K562 (cell line): ENCODE results near the gene SLC2A4. TPM values are rescaled to one million over a fixed set of nuclear protein-coding genes. Genes with fewer than 3 reads are reported as not detected.

Experiments
- CBFA2T3 ChIP-seq: fragments of 450-650 bp; IDR thresholded peaks from 2 replicates; pipeline ENCODE4 v1.6.1; 2017
- DACH1 ChIP-seq: fragments of 450-650 bp; IDR thresholded peaks from 2 replicates; pipeline ENCODE4 v1.6.1; 2018; ENCODE audit not compliant: partially characterized antibody
- EGR1 ChIP-seq: fragments of 450-650 bp; conservative IDR thresholded peaks from 2 replicates; pipeline ENCODE4 v1.6.1; 2017; ENCODE audit warnings: mild to moderate bottlenecking
- POLR2H ChIP-seq: IDR thresholded peaks from 2 replicates; pipeline ENCODE4 v1.6.1; 2016; ENCODE audit warnings: missing genetic modification characterization, low read depth, mild to moderate bottlenecking, control low read depth, missing compliant biosample characterization, moderate library complexity
- RAD21 ChIP-seq, 2 experiments: fragments of 250-450 bp in 1 of 2; fragments of 450-650 bp in 1 of 2; sonication (Bioruptor Pico) in 1 of 2; formaldehyde crosslinking in 1 of 2; IDR thresholded peaks in 1 of 2; conservative IDR thresholded peaks in 1 of 2; 2 replicates each; pipeline versions ENCODE4 v1.4.0 to v1.8.0; 2020 to 2022; ENCODE audit warnings: mild to moderate bottlenecking in 2 of 2, moderate library complexity in 1 of 2
- RHOXF2B ChIP-seq: fragments of 250-450 bp; sonication (Bioruptor Pico); conservative IDR thresholded peaks from 2 replicates; pipeline ENCODE4 v1.5.1; 2021
- TSC22D4 ChIP-seq: fragments of 450-650 bp; IDR thresholded peaks from 2 replicates; pipeline ENCODE4 v1.6.1; 2016; ENCODE audit warnings: missing genetic modification characterization, missing biosample characterization, control low read depth
- ZMIZ1 ChIP-seq, 2 experiments: fragments of 150-350 bp in 1 of 2; IDR thresholded peaks; 2 replicates each; pipeline ENCODE4 v1.6.1; 2012 to 2016; ENCODE audit warnings: low read depth in 2 of 2, low read length in 2 of 2, mild to moderate bottlenecking in 1 of 2, moderate library complexity in 1 of 2
- ZNF165 ChIP-seq: fragments of 250-450 bp; sonication (Bioruptor Pico); IDR thresholded peaks from 2 replicates; pipeline ENCODE4 v1.4.0; 2020; ENCODE audit warnings: borderline replicate concordance
- ZNF3 ChIP-seq: fragments of 250-450 bp; sonication (Bioruptor Pico); IDR thresholded peaks from 2 replicates; pipeline ENCODE4 v1.5.0; 2021; ENCODE audit warnings: mild to moderate bottlenecking, moderate library complexity
- polyA plus RNA-seq, 8 experiments: library from polyadenylated mRNA; depleted of rRNA in 4 of 8; stranded (reverse) in 5 of 8; unstranded in 3 of 8; fragments of >200 nt; fragmentation: Nextera tagmentation in 2 of 8; fragmentation: Illumina TruSeq in 1 of 8; extraction: Ambion mirVana in 2 of 8; extraction: Trizol in 1 of 8; gene quantifications; 2 replicates each; pipeline versions ENCODE4 v1.2.1 to v1.2.3, GENCODE V29; 2011 to 2014; ENCODE audit warnings: inconsistent platforms in 1 of 8, missing spikeins in 1 of 8
- total RNA-seq, 7 experiments: library from RNA; depleted of rRNA in 6 of 7; stranded (reverse); fragments of >200 nt in 6 of 7; fragmentation: Illumina TruSeq in 2 of 7; extraction: Trizol in 2 of 7; gene quantifications; 2 replicates each; pipeline versions ENCODE4 v1.2.1 to v1.2.3, GENCODE V29; 2011 to 2021; ENCODE audit warnings: low replicate concordance in 1 of 7
- TF ChIP-seq, protein P1 (sequence below): fragments of 250-450 bp; sonication (Bioruptor Pico); IDR thresholded peaks from 2 replicates; pipeline ENCODE4 v1.9.0; 2021; ENCODE audit warnings: mild to moderate bottlenecking
- TF ChIP-seq, protein P2 (sequence below): fragments of 250-450 bp; sonication (Bioruptor Pico); IDR thresholded peaks from 2 replicates; pipeline ENCODE4 v1.8.0; 2021; ENCODE audit warnings: mild to moderate bottlenecking, moderate library complexity
- TF ChIP-seq, protein P3 (sequence below): fragments of 450-650 bp; IDR thresholded peaks from 2 replicates; pipeline ENCODE4 v1.6.1; 2017; ENCODE audit warnings: antibody characterized with exemption, mild to moderate bottlenecking

SLC2A4 gene
- total and polyA plus RNA-seq, 9 of the 15 experiments (the other 6 are each of a cell fraction or from before 2014, with no cell fraction given), result 0.74 to 3.5 (median 1.6) TPM

GRCh38 chr17:7293159-7293558 is 11.6 kb downstream of the SLC2A4 start (continued):
- no peak for TF ChIP-seq ZMIZ1 (IDR thresholded peaks at IDR 0.05; ENCODE audit: low read depth in 2 of 2, low read length in 2 of 2)
- TF ChIP-seq, protein P1, sequence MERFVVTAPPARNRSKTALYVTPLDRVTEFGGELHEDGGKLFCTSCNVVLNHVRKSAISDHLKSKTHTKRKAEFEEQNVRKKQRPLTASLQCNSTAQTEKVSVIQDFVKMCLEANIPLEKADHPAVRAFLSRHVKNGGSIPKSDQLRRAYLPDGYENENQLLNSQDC, result no peak
- TF ChIP-seq, protein P2, sequence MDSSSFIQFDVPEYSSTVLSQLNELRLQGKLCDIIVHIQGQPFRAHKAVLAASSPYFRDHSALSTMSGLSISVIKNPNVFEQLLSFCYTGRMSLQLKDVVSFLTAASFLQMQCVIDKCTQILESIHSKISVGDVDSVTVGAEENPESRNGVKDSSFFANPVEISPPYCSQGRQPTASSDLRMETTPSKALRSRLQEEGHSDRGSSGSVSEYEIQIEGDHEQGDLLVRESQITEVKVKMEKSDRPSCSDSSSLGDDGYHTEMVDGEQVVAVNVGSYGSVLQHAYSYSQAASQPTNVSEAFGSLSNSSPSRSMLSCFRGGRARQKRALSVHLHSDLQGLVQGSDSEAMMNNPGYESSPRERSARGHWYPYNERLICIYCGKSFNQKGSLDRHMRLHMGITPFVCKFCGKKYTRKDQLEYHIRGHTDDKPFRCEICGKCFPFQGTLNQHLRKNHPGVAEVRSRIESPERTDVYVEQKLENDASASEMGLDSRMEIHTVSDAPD (CRISPR knock-in tag), result no peak
- TF ChIP-seq TSC22D4 (tag), result no peak
- TF ChIP-seq, protein P3, sequence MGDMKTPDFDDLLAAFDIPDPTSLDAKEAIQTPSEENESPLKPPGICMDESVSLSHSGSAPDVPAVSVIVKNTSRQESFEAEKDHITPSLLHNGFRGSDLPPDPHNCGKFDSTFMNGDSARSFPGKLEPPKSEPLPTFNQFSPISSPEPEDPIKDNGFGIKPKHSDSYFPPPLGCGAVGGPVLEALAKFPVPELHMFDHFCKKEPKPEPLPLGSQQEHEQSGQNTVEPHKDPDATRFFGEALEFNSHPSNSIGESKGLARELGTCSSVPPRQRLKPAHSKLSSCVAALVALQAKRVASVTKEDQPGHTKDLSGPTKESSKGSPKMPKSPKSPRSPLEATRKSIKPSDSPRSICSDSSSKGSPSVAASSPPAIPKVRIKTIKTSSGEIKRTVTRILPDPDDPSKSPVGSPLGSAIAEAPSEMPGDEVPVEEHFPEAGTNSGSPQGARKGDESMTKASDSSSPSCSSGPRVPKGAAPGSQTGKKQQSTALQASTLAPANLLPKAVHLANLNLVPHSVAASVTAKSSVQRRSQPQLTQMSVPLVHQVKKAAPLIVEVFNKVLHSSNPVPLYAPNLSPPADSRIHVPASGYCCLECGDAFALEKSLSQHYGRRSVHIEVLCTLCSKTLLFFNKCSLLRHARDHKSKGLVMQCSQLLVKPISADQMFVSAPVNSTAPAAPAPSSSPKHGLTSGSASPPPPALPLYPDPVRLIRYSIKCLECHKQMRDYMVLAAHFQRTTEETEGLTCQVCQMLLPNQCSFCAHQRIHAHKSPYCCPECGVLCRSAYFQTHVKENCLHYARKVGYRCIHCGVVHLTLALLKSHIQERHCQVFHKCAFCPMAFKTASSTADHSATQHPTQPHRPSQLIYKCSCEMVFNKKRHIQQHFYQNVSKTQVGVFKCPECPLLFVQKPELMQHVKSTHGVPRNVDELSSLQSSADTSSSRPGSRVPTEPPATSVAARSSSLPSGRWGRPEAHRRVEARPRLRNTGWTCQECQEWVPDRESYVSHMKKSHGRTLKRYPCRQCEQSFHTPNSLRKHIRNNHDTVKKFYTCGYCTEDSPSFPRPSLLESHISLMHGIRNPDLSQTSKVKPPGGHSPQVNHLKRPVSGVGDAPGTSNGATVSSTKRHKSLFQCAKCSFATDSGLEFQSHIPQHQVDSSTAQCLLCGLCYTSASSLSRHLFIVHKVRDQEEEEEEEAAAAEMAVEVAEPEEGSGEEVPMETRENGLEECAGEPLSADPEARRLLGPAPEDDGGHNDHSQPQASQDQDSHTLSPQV, result no peak
- no peak for TF ChIP-seq ZNF165
- TF ChIP-seq ZNF3 (CRISPR knock-in tag), result no peak
- no peak for TF ChIP-seq RHOXF2B (CRISPR knock-in tag)
- TF ChIP-seq DACH1, result peak; percentile 60
- TF ChIP-seq EGR1, result 0 out of 2 replicates have a peak, but pooled peaks have one; percentile 26
- TF ChIP-seq POLR2H (tag), result no peak
- TF ChIP-seq CBFA2T3, result peak; percentile 68
- TF ChIP-seq RAD21 (CRISPR knock-in tag; conservative IDR thresholded peaks at IDR 0.05 in 1 of 2, IDR thresholded peaks at IDR 0.05 in 1 of 2), result no peak
